Ishikawa (cell line): ENCODE results near the gene ATP10A.

Experiments
- CEBPB ChIP-seq: IDR thresholded peaks from 2 replicates; pipeline ENCODE4 v1.6.1; 2012
- CREB1 ChIP-seq: IDR thresholded peaks from 2 replicates; pipeline ENCODE4 v1.6.1; 2012; ENCODE audit warnings: low read depth
- EP300 ChIP-seq: IDR thresholded peaks from 2 replicates; pipeline ENCODE4 v1.6.1; 2012; ENCODE audit warnings: borderline replicate concordance
- TEAD4 ChIP-seq: IDR thresholded peaks from 2 replicates; pipeline ENCODE4 v1.6.1; 2012
- TF ChIP-seq, protein P1 (sequence below): IDR thresholded peaks from 2 replicates; pipeline ENCODE4 v1.6.1; 2012
- TF ChIP-seq, protein P2 (sequence below): IDR thresholded peaks from 2 replicates; pipeline ENCODE4 v1.6.1; 2012; ENCODE audit warnings: low read depth, mild to moderate bottlenecking

DNA sequence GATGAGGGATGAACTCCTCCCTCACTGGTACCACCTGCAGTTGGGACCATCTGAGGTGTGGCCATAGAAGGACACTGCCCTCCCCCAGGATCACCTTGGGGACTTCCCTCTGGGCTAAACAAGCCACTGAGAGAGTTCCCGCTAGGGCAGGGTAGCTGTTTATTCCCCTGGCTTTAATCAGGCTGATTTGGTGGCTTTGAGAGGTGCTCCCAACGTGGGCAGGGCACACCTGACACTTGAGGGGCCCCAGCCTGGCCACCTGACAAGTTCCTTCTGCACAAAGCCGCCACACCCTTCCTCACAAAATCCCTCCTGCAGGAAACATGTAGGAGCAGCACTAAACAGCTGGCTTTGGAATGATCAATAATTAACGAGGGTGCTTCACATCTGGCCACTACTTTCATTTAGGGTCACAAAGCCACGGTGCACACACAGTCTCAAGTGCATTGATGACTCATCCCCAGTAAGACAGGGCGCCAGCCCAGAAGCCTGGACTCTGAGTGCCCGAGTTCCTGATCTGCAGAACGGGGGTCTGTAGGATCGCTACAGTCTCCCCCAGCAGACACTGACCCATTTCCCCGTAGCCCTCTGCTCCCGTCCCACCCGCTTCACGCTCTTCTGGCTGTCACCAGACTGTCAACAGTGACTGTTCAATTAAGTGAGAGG is 75.1 kb downstream of the ATP10A start:
- no peak for TF ChIP-seq CEBPB
- TF ChIP-seq, protein P1, sequence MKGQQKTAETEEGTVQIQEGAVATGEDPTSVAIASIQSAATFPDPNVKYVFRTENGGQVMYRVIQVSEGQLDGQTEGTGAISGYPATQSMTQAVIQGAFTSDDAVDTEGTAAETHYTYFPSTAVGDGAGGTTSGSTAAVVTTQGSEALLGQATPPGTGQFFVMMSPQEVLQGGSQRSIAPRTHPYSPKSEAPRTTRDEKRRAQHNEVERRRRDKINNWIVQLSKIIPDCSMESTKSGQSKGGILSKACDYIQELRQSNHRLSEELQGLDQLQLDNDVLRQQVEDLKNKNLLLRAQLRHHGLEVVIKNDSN = no peak
- TF ChIP-seq EP300 = no peak
- TF ChIP-seq CREB1 = no peak
- TF ChIP-seq, protein P2, sequence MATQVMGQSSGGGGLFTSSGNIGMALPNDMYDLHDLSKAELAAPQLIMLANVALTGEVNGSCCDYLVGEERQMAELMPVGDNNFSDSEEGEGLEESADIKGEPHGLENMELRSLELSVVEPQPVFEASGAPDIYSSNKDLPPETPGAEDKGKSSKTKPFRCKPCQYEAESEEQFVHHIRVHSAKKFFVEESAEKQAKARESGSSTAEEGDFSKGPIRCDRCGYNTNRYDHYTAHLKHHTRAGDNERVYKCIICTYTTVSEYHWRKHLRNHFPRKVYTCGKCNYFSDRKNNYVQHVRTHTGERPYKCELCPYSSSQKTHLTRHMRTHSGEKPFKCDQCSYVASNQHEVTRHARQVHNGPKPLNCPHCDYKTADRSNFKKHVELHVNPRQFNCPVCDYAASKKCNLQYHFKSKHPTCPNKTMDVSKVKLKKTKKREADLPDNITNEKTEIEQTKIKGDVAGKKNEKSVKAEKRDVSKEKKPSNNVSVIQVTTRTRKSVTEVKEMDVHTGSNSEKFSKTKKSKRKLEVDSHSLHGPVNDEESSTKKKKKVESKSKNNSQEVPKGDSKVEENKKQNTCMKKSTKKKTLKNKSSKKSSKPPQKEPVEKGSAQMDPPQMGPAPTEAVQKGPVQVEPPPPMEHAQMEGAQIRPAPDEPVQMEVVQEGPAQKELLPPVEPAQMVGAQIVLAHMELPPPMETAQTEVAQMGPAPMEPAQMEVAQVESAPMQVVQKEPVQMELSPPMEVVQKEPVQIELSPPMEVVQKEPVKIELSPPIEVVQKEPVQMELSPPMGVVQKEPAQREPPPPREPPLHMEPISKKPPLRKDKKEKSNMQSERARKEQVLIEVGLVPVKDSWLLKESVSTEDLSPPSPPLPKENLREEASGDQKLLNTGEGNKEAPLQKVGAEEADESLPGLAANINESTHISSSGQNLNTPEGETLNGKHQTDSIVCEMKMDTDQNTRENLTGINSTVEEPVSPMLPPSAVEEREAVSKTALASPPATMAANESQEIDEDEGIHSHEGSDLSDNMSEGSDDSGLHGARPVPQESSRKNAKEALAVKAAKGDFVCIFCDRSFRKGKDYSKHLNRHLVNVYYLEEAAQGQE = no peak
- TF ChIP-seq TEAD4 = no peak
